IMR-90 (cell line): Measurements from ENCODE around the gene FAM177B. TPM values are rescaled to one million over a fixed set of nuclear protein-coding genes. Genes with fewer than 3 reads are reported as not detected.

ENCODE experiments used
- ATAC-seq: fragments of 200-7000 bp; cut with Tn5 transposase; 2 replicates; pipeline ENCODE4 v1.9.1; 2020; ENCODE audit warnings: low read depth, mild to moderate bottlenecking, moderate library complexity
- BruUV-seq: library from RNA; stranded (reverse); fragments of 400-500 nt; replicated peaks from 2 replicates; lab custom pipeline; 2021; lab: Mats Ljungman, UMichigan
- CTCF ChIA-PET: fragments of 300-600 bp; formaldehyde crosslinking; extraction: SDS; loops from one replicate; lab custom pipeline; 2021; ENCODE audit warnings: antibody characterized with exemption; lab: Yijun Ruan, JAX
- POLR2A ChIA-PET: fragments of 300-600 bp; sonication (Branson Sonifier 250); formaldehyde crosslinking; loops from one replicate; lab custom pipeline; 2022; ENCODE audit warnings: antibody characterized with exemption; ENCODE audit not compliant: unreplicated experiment; lab: Charles Lee
- DNase-seq: peaks from one replicate; pipeline ENCODE4 v3.0.0; 2013
- H2AFZ ChIP-seq: replicated peaks from 2 replicates; pipeline ENCODE3; 2013; ENCODE audit warnings: low read length, mild to moderate bottlenecking; ENCODE audit not compliant: poor library complexity
- H2AK5ac ChIP-seq: 2 replicates; pipeline ENCODE4 v1.6.1; 2013; ENCODE audit warnings: low read depth, low read length, inconsistent platforms
- H2AK9ac ChIP-seq: replicated peaks from 2 replicates; pipeline ENCODE3; 2013; ENCODE audit warnings: mild to moderate bottlenecking, low read depth, low read length, moderate library complexity; ENCODE audit not compliant: poor library complexity
- H2BK120ac ChIP-seq: 2 replicates; pipeline ENCODE4 v1.6.1; 2013; ENCODE audit warnings: low read depth, low read length, inconsistent platforms
- H2BK15ac ChIP-seq: 3 replicates; pipeline ENCODE4 v1.6.1; 2013; ENCODE audit warnings: low read depth, low read length, inconsistent platforms
- H2BK20ac ChIP-seq: 2 replicates; pipeline ENCODE4 v1.6.1; 2013; ENCODE audit warnings: low read depth, mild to moderate bottlenecking, inconsistent platforms, low read length, moderate library complexity
- H2BK5ac ChIP-seq: 2 replicates; pipeline ENCODE4 v1.6.1; 2013; ENCODE audit warnings: mild to moderate bottlenecking, low read depth, low read length, inconsistent platforms; ENCODE audit not compliant: poor library complexity, severe bottlenecking
- H3K14ac ChIP-seq: replicated peaks from 2 replicates; pipeline ENCODE4 v1.6.1; 2013; ENCODE audit warnings: low read depth, low read length, inconsistent platforms
- H3K18ac ChIP-seq: 2 replicates; pipeline ENCODE4 v1.6.1; 2013; ENCODE audit warnings: low read depth, low read length, control low read depth
- H3K23ac ChIP-seq: 2 replicates; pipeline ENCODE4 v1.6.1; 2013; ENCODE audit warnings: low read depth, low read length, inconsistent platforms
- H3K27ac ChIP-seq: 2 replicates; pipeline ENCODE4 v1.5.1; 2013; ENCODE audit warnings: mild to moderate bottlenecking, control low read depth, low read length; ENCODE audit not compliant: insufficient read depth
- H3K27me3 ChIP-seq: 2 replicates; pipeline ENCODE4 v1.6.1; 2013; ENCODE audit warnings: low read length; ENCODE audit not compliant: control insufficient read depth, insufficient read depth
- H3K36me3 ChIP-seq: 2 replicates; pipeline ENCODE4 v1.6.1; 2013; ENCODE audit warnings: low read length, mixed read lengths; ENCODE audit not compliant: control insufficient read depth, insufficient read depth
- H3K4ac ChIP-seq: 2 replicates; pipeline ENCODE4 v1.6.1; 2013; ENCODE audit warnings: low read depth, low read length, inconsistent platforms
- H3K4me1 ChIP-seq: 2 replicates; pipeline ENCODE4 v1.6.1; 2013; ENCODE audit warnings: low read length, mixed read lengths; ENCODE audit not compliant: control insufficient read depth, insufficient read depth
- H3K4me2 ChIP-seq: 2 replicates; pipeline ENCODE4 v1.6.1; 2013; ENCODE audit warnings: low read depth, mild to moderate bottlenecking, control low read depth, low read length, moderate library complexity
- H3K4me3 ChIP-seq: 2 replicates; pipeline ENCODE4 v1.5.1; 2013; ENCODE audit warnings: low read depth, mild to moderate bottlenecking, control low read depth, low read length, moderate library complexity; ENCODE audit not compliant: insufficient read depth
- H3K56ac ChIP-seq: 2 replicates; pipeline ENCODE4 v1.6.1; 2013; ENCODE audit warnings: low read length, inconsistent platforms; ENCODE audit not compliant: insufficient read depth; ENCODE audit errors: extremely low read depth
- H3K79me1 ChIP-seq, 2 experiments: 2 replicates each; pipeline ENCODE4 v1.6.1; 2013; ENCODE audit warnings: low read length in 2 of 2, inconsistent platforms in 1 of 2, low read depth in 1 of 2
- H3K9ac ChIP-seq: 2 replicates; pipeline ENCODE4 v1.6.1; 2013; ENCODE audit warnings: low read depth, low read length, control low read depth
- H3K9me1 ChIP-seq: 2 replicates; pipeline ENCODE4 v1.6.1; 2013; ENCODE audit warnings: low read length, inconsistent platforms; ENCODE audit not compliant: insufficient read depth
- H3K9me3 ChIP-seq: 2 replicates; pipeline ENCODE4 v1.6.1; 2013; ENCODE audit warnings: low read length; ENCODE audit not compliant: control insufficient read depth, insufficient read depth
- H4K20me1 ChIP-seq: 2 replicates; pipeline ENCODE4 v1.6.1; 2013; ENCODE audit warnings: low read length, inconsistent platforms; ENCODE audit not compliant: insufficient read depth
- H4K5ac ChIP-seq: 2 replicates; pipeline ENCODE4 v1.6.1; 2013; ENCODE audit warnings: mild to moderate bottlenecking, low read depth, low read length, control low read depth
- H4K8ac ChIP-seq, 2 experiments: 2 replicates each; pipeline ENCODE4 v1.6.1; 2013; ENCODE audit warnings: low read depth in 2 of 2, low read length in 2 of 2, control low read depth in 1 of 2, inconsistent platforms in 1 of 2
- H4K91ac ChIP-seq: 2 replicates; pipeline ENCODE4 v1.6.1; 2013; ENCODE audit warnings: low read depth, low read length, inconsistent platforms; ENCODE audit not compliant: insufficient read depth
- ELK1 ChIP-seq: fragments of 150-350 bp; IDR thresholded peaks from 2 replicates; pipeline ENCODE4 v1.6.1; 2016; ENCODE audit warnings: low read depth, mild to moderate bottlenecking, low read length, moderate library complexity, borderline replicate concordance
- POLR2A ChIP-seq: IDR thresholded peaks from 2 replicates; pipeline ENCODE4 v1.6.1; 2012; ENCODE audit warnings: mild to moderate bottlenecking, low read depth, low read length
- RFX5 ChIP-seq: IDR thresholded peaks from 2 replicates; pipeline ENCODE4 v1.8.0; 2012; ENCODE audit warnings: low read depth, mild to moderate bottlenecking, low read length, moderate library complexity
- USF2 ChIP-seq: fragments of 150-350 bp; IDR thresholded peaks from 2 replicates; pipeline ENCODE4 v1.6.1; 2017; ENCODE audit warnings: mild to moderate bottlenecking, antibody characterized with exemption, low read length, low read depth
- WGBS, 2 experiments: methylation state at CpG; one replicate each; pipeline versions ENCODE4 v1.1.5 to v1.1.7; 2013; ENCODE audit warnings: missing lambda C conversion rate in 2 of 2; ENCODE audit not compliant: insufficient read length in 1 of 2; ENCODE audit errors: extremely low coverage in 2 of 2; 5-methylcytosine and 5-hydroxymethylcytosine counted together
- dilution Hi-C: fragments of 300-500 bp; cut with HindIII; formaldehyde crosslinking; loops from one replicate; pipeline ENCODE4 v1.14.3; 2018; ENCODE audit warnings: low sequenced_read_pairs; ENCODE audit not compliant: unreplicated experiment
- in situ Hi-C: fragments of 300-500 bp; cut with MboI; formaldehyde crosslinking; loops from 3 replicates; pipeline ENCODE4 v1.14.3; 2019; ENCODE audit warnings: low sequenced_read_pairs, inconsistent platforms, mixed read lengths
- intact Hi-C: fragments of 100-400 bp; cut with micrococcal nuclease; formaldehyde crosslinking; loops from 2 replicates; pipeline ENCODE4 v1.10.0; 2022
- polyA plus RNA-seq, 3 experiments: library from polyadenylated mRNA; depleted of rRNA; stranded (reverse); fragments of >200 nt; gene quantifications; 2 replicates each; pipeline ENCODE4 v1.2.3, GENCODE V29; 2012; ENCODE audit warnings: low replicate concordance in 1 of 3
- total RNA-seq: library from RNA; depleted of rRNA; stranded (reverse); fragments of >200 nt; gene quantifications from 2 replicates; pipeline ENCODE4 v1.2.3, GENCODE V29; 2012

The FAM177B gene
- total and polyA plus RNA-seq, 2 of the 4 experiments (the other 2 are of a cell fraction) = not detected

GRCh38 chr1:222730866-222731265 is 6.1 kb upstream of the FAM177B start:
- ChIA-PET POLR2A (no interaction called here), CTCF (interaction anchor here (1.2 kb wide), 1 partner anchor 13 kb away, joined by 3 read pairs; no protein-coding TSS in a partner anchor)
- Histone ChIP-seq H3K9ac (no peak overlapping the region), H4K8ac (no peak overlapping the region), H2BK20ac (no peak overlapping the region), H2BK120ac (no peak overlapping the region), H3K79me1 (no peaks in the 10 kb centered on the region; a peak in 1 of 4 replicates), H3K27me3 (no peaks in the 10 kb centered on the region), H4K5ac (no peak overlapping the region), H3K14ac (no peak overlapping the region), H3K9me3 (no peaks in the 10 kb centered on the region), H3K4me1 (no peaks in the 10 kb centered on the region), H2AFZ (no peak overlapping the region), H3K9me1 (no peaks in the 10 kb centered on the region), H3K4me2 (no peak overlapping the region), H2AK9ac (no peak overlapping the region), H3K56ac (no peak overlapping the region), H2AK5ac (no peak overlapping the region), H4K91ac (no peak overlapping the region), H2BK5ac (no peak overlapping the region), H3K18ac (no peak overlapping the region), H3K27ac (no peak overlapping the region), H3K23ac (no peak overlapping the region), H3K4ac (no peak overlapping the region), H2BK15ac (no peak overlapping the region), H4K20me1 (no peaks in the 10 kb centered on the region), H3K4me3 (no peak overlapping the region), H3K36me3 (peaks cover 25% of the 10 kb centered on the region)
- ATAC-seq (no peak), DNase-seq (no peak)
- dilution Hi-C loops = no loop called here
- TF ChIP-seq RFX5 (no peak), USF2 (no peak), POLR2A (no peak), ELK1 (no peak)
- no TSS peak for BruUV-seq
- 100% methylated on average over 1 of the region's 1 CpG; no CpG with 5 or more reads in 1 of the 2 experiments for WGBS, 2 experiments
- intact Hi-C loops = no loop called here
- in situ Hi-C loops = no loop called here
